Epithelial cell of esophagus (primary cell): ENCODE data around the gene TOMM5.

Experiments
- DNase-seq: peaks from one replicate; pipeline ENCODE4 v3.0.0; 2010; ENCODE audit warnings: low read depth
- H3K4me3 ChIP-seq: 2 replicates; pipeline ENCODE4 v1.5.1; 2011; ENCODE audit warnings: mild to moderate bottlenecking, low read length, control low read depth
- TF ChIP-seq, protein P1 (sequence below): IDR thresholded peaks from 2 replicates; pipeline ENCODE4 v1.5.1; 2011; ENCODE audit warnings: low read depth, mild to moderate bottlenecking, low read length, control low read depth, inconsistent platforms; ENCODE audit not compliant: insufficient read depth; ENCODE audit errors: missing control alignments

The TOMM5 gene

DNA sequence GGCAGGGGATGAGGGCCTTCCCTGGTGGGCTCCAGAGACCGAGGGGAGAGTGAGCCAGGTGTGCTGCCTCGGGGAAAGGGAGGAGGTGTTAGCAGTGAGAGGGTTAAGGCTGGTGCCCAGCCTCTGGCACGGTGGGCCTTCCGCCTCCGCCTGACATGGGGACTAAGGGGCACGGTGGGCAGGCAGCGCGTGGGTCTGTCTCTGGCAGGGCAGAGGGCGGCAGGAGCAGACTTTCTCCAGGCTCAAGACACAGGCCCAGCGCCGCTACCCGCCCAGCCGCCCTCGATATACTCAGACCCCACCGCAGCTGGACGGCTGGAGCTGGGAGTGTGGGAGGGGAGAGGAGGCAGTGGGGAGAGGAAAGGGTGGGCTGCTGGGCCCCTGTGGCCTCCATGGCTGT lies 43.4 kb upstream of the TOMM5 start:
- H3K4me3 ChIP-seq: no peak overlapping the region
- DNase-seq: no peak
- TF ChIP-seq, protein P1, sequence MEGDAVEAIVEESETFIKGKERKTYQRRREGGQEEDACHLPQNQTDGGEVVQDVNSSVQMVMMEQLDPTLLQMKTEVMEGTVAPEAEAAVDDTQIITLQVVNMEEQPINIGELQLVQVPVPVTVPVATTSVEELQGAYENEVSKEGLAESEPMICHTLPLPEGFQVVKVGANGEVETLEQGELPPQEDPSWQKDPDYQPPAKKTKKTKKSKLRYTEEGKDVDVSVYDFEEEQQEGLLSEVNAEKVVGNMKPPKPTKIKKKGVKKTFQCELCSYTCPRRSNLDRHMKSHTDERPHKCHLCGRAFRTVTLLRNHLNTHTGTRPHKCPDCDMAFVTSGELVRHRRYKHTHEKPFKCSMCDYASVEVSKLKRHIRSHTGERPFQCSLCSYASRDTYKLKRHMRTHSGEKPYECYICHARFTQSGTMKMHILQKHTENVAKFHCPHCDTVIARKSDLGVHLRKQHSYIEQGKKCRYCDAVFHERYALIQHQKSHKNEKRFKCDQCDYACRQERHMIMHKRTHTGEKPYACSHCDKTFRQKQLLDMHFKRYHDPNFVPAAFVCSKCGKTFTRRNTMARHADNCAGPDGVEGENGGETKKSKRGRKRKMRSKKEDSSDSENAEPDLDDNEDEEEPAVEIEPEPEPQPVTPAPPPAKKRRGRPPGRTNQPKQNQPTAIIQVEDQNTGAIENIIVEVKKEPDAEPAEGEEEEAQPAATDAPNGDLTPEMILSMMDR: no peak

DNA sequence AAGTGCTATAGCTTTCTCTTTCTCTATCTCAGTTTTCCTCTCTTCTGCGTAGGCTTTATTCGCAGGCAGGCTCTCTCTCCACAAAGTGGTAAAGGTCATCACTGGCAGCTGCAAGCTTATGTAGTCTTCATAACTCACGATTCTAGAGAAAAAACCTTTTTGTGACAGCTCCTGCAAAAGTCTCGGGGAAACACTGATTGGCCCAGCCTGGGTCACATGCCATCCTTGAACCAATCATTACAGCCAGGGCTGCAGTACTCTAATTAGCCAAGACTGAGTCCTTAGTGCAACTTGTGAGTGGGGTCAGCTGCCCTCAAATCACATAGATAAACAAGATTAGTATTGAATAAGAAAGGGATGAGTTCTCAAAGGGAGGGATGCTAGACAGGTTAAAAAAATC lies 40.1 kb upstream of the TOMM5 start:
- DNase-seq: no peak
- no peak overlapping the region for H3K4me3 ChIP-seq
- TF ChIP-seq, protein P1: no peak

DNA sequence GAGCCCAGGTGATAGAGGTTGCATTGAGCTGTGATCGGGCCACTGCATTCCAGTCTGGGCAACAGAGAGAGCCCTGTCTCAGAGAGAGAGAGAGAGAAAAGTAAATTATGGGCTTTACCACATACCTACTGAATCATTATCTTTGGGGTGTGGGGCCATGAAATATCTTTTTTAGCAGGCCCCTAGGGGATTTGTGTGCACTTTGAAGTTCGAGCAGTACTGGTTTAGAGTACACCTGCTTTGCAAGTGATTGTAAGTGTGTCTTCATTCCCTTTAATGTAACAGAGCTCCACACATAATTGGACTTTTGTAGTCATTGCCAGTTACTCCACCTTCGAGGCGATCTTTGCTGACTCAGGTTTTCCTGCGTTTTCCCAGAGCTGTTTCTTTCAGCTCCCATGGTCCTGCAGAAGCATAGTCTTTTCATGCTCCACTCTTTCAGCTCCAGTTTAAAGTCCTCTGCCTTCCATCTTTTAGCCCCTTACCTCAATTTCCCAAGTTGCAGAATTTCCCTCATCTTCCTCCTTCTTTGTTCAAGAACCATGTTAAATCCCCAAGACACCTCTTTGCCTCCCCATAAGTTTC lies 34.4 kb upstream of the TOMM5 start:
- no peak overlapping the region for H3K4me3 ChIP-seq
- no peak for DNase-seq
- TF ChIP-seq, protein P1: no peak

DNA sequence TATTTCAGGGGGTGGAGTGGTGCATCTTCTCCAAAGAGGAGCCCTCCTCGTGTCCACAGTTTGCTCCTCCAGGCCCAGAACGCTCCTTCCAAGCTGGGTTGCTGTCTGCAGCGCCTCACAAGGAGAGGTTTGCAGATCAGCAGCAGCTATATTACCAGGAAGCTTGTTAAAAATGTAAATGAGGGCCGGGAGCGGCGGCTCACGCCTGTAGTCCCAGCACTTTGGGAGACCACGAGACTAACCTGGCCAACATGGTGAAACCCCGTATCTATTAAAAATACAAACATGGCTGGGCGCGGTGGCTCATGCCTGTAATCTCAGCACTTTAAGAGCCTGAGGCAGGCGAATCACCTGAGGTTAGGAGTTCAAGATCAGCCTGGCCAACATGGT lies 33.4 kb upstream of the TOMM5 start:
- no peak overlapping the region for H3K4me3 ChIP-seq
- TF ChIP-seq, protein P1: no peak
- DNase-seq: no peak

DNA sequence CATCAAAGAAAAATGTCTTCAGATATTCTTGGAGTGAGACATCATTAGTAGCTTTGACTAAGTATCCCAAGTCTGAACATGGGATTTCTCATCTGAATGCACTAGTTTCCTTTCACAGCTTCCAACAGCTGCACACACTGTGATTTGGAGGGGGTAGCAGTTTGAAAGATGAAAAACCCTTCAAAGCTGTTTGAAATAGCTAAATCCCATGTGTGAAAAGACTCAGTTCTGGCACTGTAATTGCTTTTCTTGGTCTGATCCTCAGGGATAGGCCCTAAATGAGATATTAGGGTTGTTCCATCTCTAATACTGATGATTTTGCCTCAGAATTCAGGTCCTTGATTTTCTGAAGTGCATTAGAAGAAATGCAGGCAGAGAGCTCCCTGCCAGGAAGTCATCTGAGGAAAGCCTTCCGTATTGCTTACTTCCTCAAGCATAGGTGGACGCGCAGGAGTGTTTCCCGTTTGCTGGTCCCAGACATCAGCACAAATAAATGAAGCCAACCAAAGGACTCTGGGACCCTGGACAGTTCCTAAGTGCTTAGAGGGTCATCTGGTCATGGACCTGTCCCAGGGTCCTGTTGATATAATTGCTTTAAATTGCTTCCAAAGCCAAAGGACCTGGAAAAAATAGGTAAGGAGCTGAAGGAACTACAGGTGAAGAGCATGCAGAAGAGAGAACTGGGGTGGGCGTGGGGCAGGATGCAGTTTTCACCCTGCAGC lies 32.8 kb upstream of the TOMM5 start:
- DNase-seq: no peak
- TF ChIP-seq, protein P1: no peak
- H3K4me3 ChIP-seq: no peak overlapping the region

DNA sequence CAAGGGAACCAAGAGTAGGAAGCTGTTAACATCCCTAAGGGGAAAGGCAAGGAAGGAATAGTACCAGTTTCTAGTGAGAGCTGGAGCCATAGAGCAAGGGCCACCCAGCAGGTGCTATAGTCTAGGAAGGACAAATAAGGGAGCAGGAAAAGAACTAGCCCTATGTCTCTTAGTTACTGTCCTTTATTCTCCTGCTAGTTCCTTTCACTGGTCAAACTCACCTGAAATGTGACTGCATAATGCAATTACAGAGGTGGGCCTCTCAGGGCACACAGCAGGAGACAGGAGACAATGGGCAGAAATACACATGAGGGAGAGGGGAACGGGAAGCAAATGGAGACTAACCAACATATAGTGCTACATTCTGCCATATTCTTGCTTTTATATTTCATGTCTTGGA lies 31.7 kb upstream of the TOMM5 start:
- no peak for DNase-seq
- no peak overlapping the region for H3K4me3 ChIP-seq
- TF ChIP-seq, protein P1: no peak

DNA sequence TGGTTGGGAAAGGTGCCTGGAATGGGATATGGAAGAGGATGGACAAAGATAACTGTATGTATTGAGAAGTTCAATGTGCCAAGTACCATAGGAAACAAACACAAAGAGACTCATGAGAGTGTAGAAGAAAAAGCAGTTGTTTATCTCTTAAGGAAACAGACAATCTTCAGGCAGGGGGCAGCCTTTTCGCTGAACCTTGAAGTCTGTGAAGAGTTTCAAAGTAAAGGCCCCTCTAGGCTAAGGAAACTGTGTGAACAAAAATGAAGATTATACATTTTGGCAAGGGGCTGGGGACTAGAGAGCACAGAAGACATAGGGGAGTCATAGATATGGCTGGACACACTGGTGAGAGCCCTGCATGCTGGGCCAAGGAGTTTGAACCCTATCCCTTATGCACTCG lies 30.9 kb upstream of the TOMM5 start:
- no peak for DNase-seq
- H3K4me3 ChIP-seq: no peak overlapping the region
- TF ChIP-seq, protein P1: no peak
